Heart left ventricle (tissue), 13 donors: Measurements from ENCODE around the gene CSNK2A3.

Source experiments
- CTCF ChIP-seq, 12 donors: fragments of 200-600 bp; sonication (generic) in 4 of 12; IDR thresholded peaks; one replicate each; pipeline versions ENCODE4 v1.5.0 to v1.8.0; 2018 to 2022; ENCODE audit warnings: antibody characterized with exemption in 12 of 12, mild to moderate bottlenecking in 5 of 12
- POLR2A ChIP-seq, 2 donors: fragments of 450-650 bp; IDR thresholded peaks; one replicate each; pipeline ENCODE4 v1.6.1; 2017; ENCODE audit warnings: antibody characterized with exemption in 2 of 2, mild to moderate bottlenecking in 2 of 2, moderate library complexity in 2 of 2
- donor health status: ischemic (EF 13 %, LVEDD 7.1; RV severe dilation, severe dysfunction).
- donor health status: DM: no; HTN: yes; CAD: no.
- donor health status: DM: no; HTN: no; CAD: no.
- donor health status: ischemic (EF 25% LVEDD 6.9; RV normal size, moderate dysfunction).
- donor health status: ischemic (EF 25% LVEDD 5.7; RV mildly dilated, moderate dysfunction).
- donor health status: ischemic (EF 35%, LVEDD 5.7; RV mildly dilated, moderate dysfunction).
- donor health status: nonischemic (EF 11% LVEDD 7.7; RV severe dilation, severe dysfunction).
- donor health status: DM: yes; HTN: yes; CAD: no.
- donor health status: PGD.
- donor health status: ischemic (EF 29% LVEDD 5.4; RV normal size, mild dysfunction).
- donor health status: nonischemic (EF 23%, LVEDD 6.1; RV moderate dilation, normal function).

GRCh38 chr11:11382858-11383532, 29.9 kb upstream of the CSNK2A3 start:
- no peak for TF ChIP-seq CTCF (IDR thresholded peaks at IDR 0.05)
- no peak for TF ChIP-seq POLR2A (IDR thresholded peaks at IDR 0.05)
